Gastrocnemius medialis (tissue), 4 donors: ENCODE results near the gene UGGT2. TPM values are rescaled to one million over a fixed set of nuclear protein-coding genes. Genes with fewer than 3 reads are reported as not detected.

Experiments
- ATAC-seq, 2 donors: fragments of 150-250 bp; one replicate each; pipeline ENCODE4 v1.9.1; 2016
- DNase-seq, 2 donors: peaks; one replicate each; pipeline ENCODE4 v3.0.0-alpha.2; 2019
- H3K27ac ChIP-seq, 4 donors: fragments of 200-600 bp; sonication (generic); 1 replicate in 1 of 4; 2 replicates in 3 of 4; pipeline ENCODE4 v1.5.1; 2016 to 2018; ENCODE audit warnings: mild to moderate bottlenecking in 2 of 4, moderate library complexity in 1 of 4
- H3K27me3 ChIP-seq, 3 donors: fragments of 200-600 bp; sonication (generic) in 2 of 3; 1 replicate in 1 of 3; 2 replicates in 2 of 3; pipeline versions ENCODE4 v1.5.1 to v1.6.0; 2016 to 2019; ENCODE audit warnings: mild to moderate bottlenecking in 1 of 3, moderate library complexity in 1 of 3
- H3K36me3 ChIP-seq, 2 donors: fragments of 200-600 bp; sonication (generic) in 1 of 2; one replicate each; pipeline ENCODE4 v1.5.1; 2017 to 2018
- H3K4me1 ChIP-seq, 2 donors: fragments of 200-600 bp; sonication (generic) in 1 of 2; one replicate each; pipeline ENCODE4 v1.5.1; 2016 to 2017; ENCODE audit warnings: mild to moderate bottlenecking in 2 of 2
- H3K4me3 ChIP-seq, 4 donors: fragments of 200-600 bp; sonication (generic) in 3 of 4; 1 replicate in 1 of 4; 2 replicates in 3 of 4; pipeline ENCODE4 v1.5.1; 2016 to 2019; ENCODE audit warnings: mild to moderate bottlenecking in 2 of 4
- H3K9me3 ChIP-seq, 3 donors: fragments of 200-600 bp; sonication (generic) in 2 of 3; 1 replicate in 1 of 3; 2 replicates in 2 of 3; pipeline ENCODE4 v1.5.1; 2016 to 2019
- CTCF ChIP-seq, 5 experiments: fragments of 450-650 bp in 3 of 5; fragments of 200-600 bp in 2 of 5; sonication (generic) in 2 of 5; IDR thresholded peaks in 4 of 5; conservative IDR thresholded peaks in 1 of 5; 1 replicate in 4 of 5; 2 replicates in 1 of 5; pipeline ENCODE4 v1.5.1; 2016 to 2019; ENCODE audit warnings: antibody characterized with exemption in 5 of 5, mild to moderate bottlenecking in 3 of 5, moderate library complexity in 3 of 5
- POLR2A ChIP-seq, 2 donors: fragments of 450-650 bp; IDR thresholded peaks; one replicate each; pipeline ENCODE4 v1.6.1; 2017; ENCODE audit warnings: antibody characterized with exemption in 2 of 2, mild to moderate bottlenecking in 2 of 2, moderate library complexity in 2 of 2
- in situ Hi-C, 4 donors: fragments of 200-750 bp; cut with MboI; loops; one replicate each; pipeline versions ENCODE4 v1.15.0 to v1.8.0; 2017; ENCODE audit warnings: low sequenced_read_pairs in 4 of 4
- intact Hi-C: fragments of 100-400 bp; cut with DNase I; formaldehyde crosslinking; loops from one replicate; pipeline ENCODE4 v1.15.1; 2023; ENCODE audit warnings: low total_unique reads
- total RNA-seq, 4 donors: library from RNA; depleted of rRNA; stranded (reverse); fragments of >200 nt; gene quantifications; one replicate each; pipeline versions ENCODE4 v1.1.0 to v1.2.3, GENCODE V29; 2016

Gene UGGT2
- total RNA-seq, 4 donors from 2014 or later, result 4.0 to 10.6 (median 6.8) TPM

- H3K4me1 ChIP-seq, result no peaks in the 10 kb centered on the region
- H3K27me3 ChIP-seq, result no peaks in the 10 kb centered on the region
- ATAC-seq (no peak), DNase-seq (no peak)
- TF ChIP-seq CTCF (IDR thresholded peaks at IDR 0.05 in 4 of 5, conservative IDR thresholded peaks at IDR 0.05 in 1 of 5), result no peak
- no peak for TF ChIP-seq POLR2A (IDR thresholded peaks at IDR 0.05)
- peaks cover 0 to 7% of the 10 kb centered on the region in 2 donors for H3K36me3 ChIP-seq
- in situ Hi-C loops, result loop anchor here in 2 of 4 donors (25.0 kb wide), 2 partner anchors 801 to 951 kb away; no protein-coding TSS in a partner anchor
- no peak overlapping the region for H3K27ac ChIP-seq
- H3K4me3 ChIP-seq, result no peak overlapping the region
- intact Hi-C loops, result no loop called here
- no peaks in the 10 kb centered on the region for H3K9me3 ChIP-seq
Observed at GRCh38 chr13:96011291-96011872, 41.8 kb downstream of the UGGT2 start.

GRCh38 chr13:96003304-96003703, 49.9 kb downstream of the UGGT2 start:
- in situ Hi-C loops (loop anchor here in 2 of 4 donors (25.0 kb wide), 2 partner anchors 809 to 959 kb away; no protein-coding TSS in a partner anchor), intact Hi-C loops (no loop called here)
- TF ChIP-seq CTCF (IDR thresholded peaks at IDR 0.05 in 4 of 5, conservative IDR thresholded peaks at IDR 0.05 in 1 of 5) (no peak), POLR2A (IDR thresholded peaks at IDR 0.05) (no peak)
- H3K4me3 ChIP-seq, result no peak overlapping the region
- no peak for ATAC-seq
- no peak for DNase-seq
- no peaks in the 10 kb centered on the region for H3K9me3 ChIP-seq
- H3K27ac ChIP-seq, result no peak overlapping the region
- H3K27me3 ChIP-seq, result no peaks in the 10 kb centered on the region
- H3K36me3 ChIP-seq, result no peaks in the 10 kb centered on the region
- H3K4me1 ChIP-seq, result no peaks in the 10 kb centered on the region

GRCh38 chr13:96002322-96003131, 50.7 kb downstream of the UGGT2 start:
- DNase-seq (no peak), ATAC-seq (no peak)
- no peak for TF ChIP-seq POLR2A (IDR thresholded peaks at IDR 0.05)
- no peak for TF ChIP-seq CTCF (IDR thresholded peaks at IDR 0.05 in 4 of 5, conservative IDR thresholded peaks at IDR 0.05 in 1 of 5)
- in situ Hi-C loops, result loop anchor here in 2 of 4 donors (25.0 kb wide), 2 partner anchors 810 to 960 kb away; no protein-coding TSS in a partner anchor
- intact Hi-C loops, result no loop called here
- no peaks in the 10 kb centered on the region for H3K9me3 ChIP-seq
- H3K4me1 ChIP-seq, result no peaks in the 10 kb centered on the region
- no peak overlapping the region for H3K4me3 ChIP-seq
- H3K36me3 ChIP-seq, result no peaks in the 10 kb centered on the region
- H3K27me3 ChIP-seq, result no peaks in the 10 kb centered on the region
- no peak overlapping the region for H3K27ac ChIP-seq

- H3K4me3 ChIP-seq, result no peak overlapping the region
- H3K4me1 ChIP-seq, result no peaks in the 10 kb centered on the region
- H3K9me3 ChIP-seq, result no peaks in the 10 kb centered on the region
- intact Hi-C loops (no loop called here), in situ Hi-C loops (loop anchor here in 2 of 4 donors (25.0 kb wide), 2 partner anchors 812 to 962 kb away; no protein-coding TSS in a partner anchor)
- H3K36me3 ChIP-seq, result no peaks in the 10 kb centered on the region
- H3K27me3 ChIP-seq, result no peaks in the 10 kb centered on the region
- no peak for DNase-seq
- H3K27ac ChIP-seq, result no peak overlapping the region
- TF ChIP-seq CTCF (IDR thresholded peaks at IDR 0.05 in 4 of 5, conservative IDR thresholded peaks at IDR 0.05 in 1 of 5), result no peak
- no peak for TF ChIP-seq POLR2A (IDR thresholded peaks at IDR 0.05)
- ATAC-seq, result no peak
Observed at GRCh38 chr13:96000069-96000468, 53.1 kb downstream of the UGGT2 start.
